NCI-H2081 (cell line): Measurements from ENCODE around the gene ELAC1.
A peak's percentile ranks its signal among the peaks of the same experiment; 100 is the strongest.

Experiments used
- DNase-seq, 2 experiments: peaks; one replicate each; lab custom pipeline; 2025; lab: John Stamatoyannopoulos, UW

ELAC1 gene

GRCh38 chr18:51017140-51017879 lies 49.5 kb downstream of the ELAC1 start:
- no peak for DNase-seq

- DNase-seq, result no peak
These were observed 52.7 kb downstream of the ELAC1 start for GRCh38 chr18:51020536-51020935.

- DNase-seq, result no peak
These were observed 53.6 kb downstream of the ELAC1 start for GRCh38 chr18:51021226-51021965.

- no peak for DNase-seq
These were observed 57.7 kb downstream of the ELAC1 start for GRCh38 chr18:51025512-51025911.

- DNase-seq, result peak; percentile 9 to 45
These were observed 60.5 kb downstream of the ELAC1 start for GRCh38 chr18:51028201-51028805.

- no peak for DNase-seq
These were observed 61.5 kb downstream of the ELAC1 start for GRCh38 chr18:51029378-51029693.

GRCh38 chr18:51029694-51030536 lies 62.1 kb downstream of the ELAC1 start, which contains the start of gene SMAD4:
SMAD4 (plus strand) TSS chr18:51030213; CDS start chr18:51047047, 16,834 bp downstream.
- DNase-seq, result peak; percentile 92 to 93

GRCh38 chr18:51030537-51031258 lies 62.9 kb downstream of the ELAC1 start:
- peak; percentile 34 to 53 for DNase-seq

- DNase-seq, result no peak
These were observed 64.4 kb downstream of the ELAC1 start for GRCh38 chr18:51032193-51032592.

- DNase-seq, result no peak
These were observed 69.4 kb downstream of the ELAC1 start for GRCh38 chr18:51037230-51037629.
